Measurements from ENCODE around the gene S1PR1. TPM values are rescaled to one million over a fixed set of nuclear protein-coding genes. Genes with fewer than 3 reads are reported as not detected.
A peak's percentile ranks its signal among the peaks of the same experiment; 100 is the strongest.
"Not testable (repeated sequence)": the region's sequence is repeated elsewhere in the genome, so short reads cannot be mapped to it uniquely, and the experiment has no call there.

Gene S1PR1
- polyA plus RNA-seq, 6 donors from 2014 or later, result 102 to 159 (median 133) TPM

DNA sequence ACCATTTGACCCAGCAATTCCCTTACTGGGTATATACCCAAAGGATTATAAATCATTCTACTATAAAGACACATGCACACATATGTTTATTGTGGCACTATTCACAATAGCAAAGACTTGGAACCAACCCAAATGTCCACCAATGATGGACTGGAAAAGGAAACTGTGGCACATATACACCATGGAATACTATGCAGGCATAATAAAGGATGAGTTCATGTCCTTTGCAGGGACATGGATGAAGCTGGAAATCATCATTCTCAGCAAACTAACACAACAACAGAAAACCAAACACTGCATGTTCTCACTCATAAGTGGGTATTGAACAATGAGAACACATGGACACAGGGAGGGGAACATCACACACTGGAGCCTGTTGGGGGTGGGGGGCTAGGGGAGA is 4.6 kb upstream of the S1PR1 start:
- not testable (repeated sequence) for H3K27me3 Mint-ChIP-seq; ATAC-seq (ENCODE audit: low read depth in 2 of 2); H3K9me3 Mint-ChIP-seq; H3K4me3 Mint-ChIP-seq; DNase-seq
- peaks cover 30 to 49% (median 32%) of the 10 kb centered on the region in 3 donors for H3K4me1 Mint-ChIP-seq
- H3K27ac Mint-ChIP-seq, result peak overlapping the region in 1 of 6 donors; percentile 24
- peaks cover 0 to 11% of the 10 kb centered on the region in 2 donors for H3K36me3 Mint-ChIP-seq

DNA sequence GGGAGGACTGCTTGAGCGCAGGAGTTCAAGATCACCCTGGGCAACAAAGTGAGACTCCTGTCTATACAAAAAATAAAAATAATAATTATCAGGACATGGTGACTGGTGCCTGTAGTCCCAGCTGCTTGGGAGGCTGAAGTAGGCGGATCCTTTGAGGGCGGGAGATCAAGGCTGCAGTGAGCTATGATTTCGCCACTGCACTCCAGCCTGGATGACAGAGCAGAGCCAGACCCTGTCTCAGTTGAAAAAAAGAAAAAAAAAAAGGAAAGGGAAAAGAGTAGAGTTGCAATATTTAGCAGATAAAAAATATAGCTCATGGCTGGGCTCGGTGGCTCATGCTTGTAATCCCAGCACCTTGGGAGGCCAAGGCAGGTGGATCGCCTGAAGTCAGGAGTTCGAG is 3.3 kb upstream of the S1PR1 start:
- peaks cover under 1 to 17% of the 10 kb centered on the region in 2 donors for H3K36me3 Mint-ChIP-seq

DNA sequence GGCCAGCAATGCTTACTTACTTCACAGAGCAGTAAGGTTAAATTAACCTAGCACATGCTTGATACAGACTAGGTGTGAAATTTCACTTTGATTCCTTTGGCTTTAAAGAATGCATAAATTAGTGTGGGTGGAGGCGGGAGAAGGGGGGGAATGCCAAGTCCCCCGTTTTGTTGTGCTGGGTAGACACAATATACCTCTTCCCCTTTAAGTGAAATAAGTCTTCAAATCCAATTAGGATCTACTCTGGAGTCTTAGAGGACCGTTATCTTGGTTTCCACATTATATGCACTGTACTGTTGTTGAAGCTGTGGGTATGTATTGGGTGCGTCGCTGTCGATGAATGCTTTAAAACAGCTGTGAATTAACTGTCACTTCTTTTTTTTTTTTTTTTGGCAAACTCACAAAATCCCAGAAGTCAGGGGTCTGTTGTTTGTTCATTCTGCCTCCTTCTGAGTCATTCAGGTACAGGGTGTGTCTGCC is 1.6 kb upstream of the S1PR1 start:
- Mint-ChIP-seq H3K36me3 (peaks cover 14 to 35% of the 10 kb centered on the region in 2 donors), H3K4me1 (peaks cover 47 to 62% (median 50%) of the 10 kb centered on the region in 3 donors)
- no peak for DNase-seq

More for the DNA sequence above, 3.3 kb upstream of the S1PR1 start:
- H3K4me1 Mint-ChIP-seq, result peaks cover 32 to 51% (median 35%) of the 10 kb centered on the region in 3 donors
- peak overlapping the region in 4 of 6 donors; percentile 11 to 78 (median 45) for H3K27ac Mint-ChIP-seq
- DNase-seq, result no peak
- peaks cover 0 to 4% (median 0%) of the 10 kb centered on the region in 7 donors for H3K9me3 Mint-ChIP-seq
- H3K4me3 Mint-ChIP-seq, result peak overlapping the region in 3 of 8 donors; percentile 33 to 98 (median 75)
- no peak for ATAC-seq (ENCODE audit: low read depth in 2 of 2)
- no peaks in the 10 kb centered on the region for H3K27me3 Mint-ChIP-seq

DNA sequence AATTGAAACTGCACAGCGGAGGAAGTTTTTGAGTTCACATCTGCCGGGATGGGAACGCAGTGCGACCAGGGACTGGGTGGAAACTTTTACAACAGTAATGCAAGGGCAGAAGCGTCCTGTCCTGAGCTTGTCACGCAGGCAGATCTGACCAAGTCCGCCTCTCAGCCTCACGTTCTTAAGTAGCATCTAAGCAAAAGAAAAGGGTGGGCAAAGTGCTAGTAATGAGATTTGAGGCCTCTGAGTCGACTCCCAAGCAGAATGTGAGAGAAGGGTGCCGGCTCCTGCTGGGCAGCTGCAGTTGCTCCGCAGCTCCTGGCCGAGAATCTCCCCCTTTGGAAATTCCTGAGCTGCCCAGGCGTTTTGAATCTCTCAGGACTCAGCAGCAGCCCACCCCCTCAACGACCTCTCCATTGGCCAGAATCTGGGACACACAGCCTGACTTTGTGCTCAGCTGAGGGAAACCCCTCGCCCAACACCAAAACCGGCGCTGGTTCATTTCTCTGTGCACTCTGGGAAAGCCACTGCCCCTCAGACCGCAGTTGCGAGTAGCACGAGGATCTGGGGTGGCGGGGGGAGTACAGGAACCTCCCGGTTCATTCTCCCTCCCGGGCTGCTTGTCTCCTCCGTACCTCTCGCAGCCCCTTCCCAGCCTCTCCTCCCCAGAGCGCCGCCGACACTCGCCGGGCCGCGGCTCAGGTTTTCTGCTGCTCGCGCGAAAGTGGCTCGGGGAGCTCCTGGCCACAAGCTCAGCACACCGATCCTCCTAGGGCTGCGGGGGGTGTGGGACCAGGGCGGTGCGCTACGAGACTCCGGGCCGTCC is 913 bp upstream of the S1PR1 start:
- no peaks in the 10 kb centered on the region for H3K27me3 Mint-ChIP-seq

More for the DNA sequence above, 1.6 kb upstream of the S1PR1 start:
- H3K27ac Mint-ChIP-seq, result peak overlapping the region; percentile 94 to 99 (median 98)
- H3K27me3 Mint-ChIP-seq, result no peaks in the 10 kb centered on the region
- peaks cover 0 to 4% (median 0%) of the 10 kb centered on the region in 7 donors for H3K9me3 Mint-ChIP-seq
- ATAC-seq (ENCODE audit: low read depth in 2 of 2), result no peak
- peak overlapping the region; percentile 87 to 99 (median 98) for H3K4me3 Mint-ChIP-seq

DNA sequence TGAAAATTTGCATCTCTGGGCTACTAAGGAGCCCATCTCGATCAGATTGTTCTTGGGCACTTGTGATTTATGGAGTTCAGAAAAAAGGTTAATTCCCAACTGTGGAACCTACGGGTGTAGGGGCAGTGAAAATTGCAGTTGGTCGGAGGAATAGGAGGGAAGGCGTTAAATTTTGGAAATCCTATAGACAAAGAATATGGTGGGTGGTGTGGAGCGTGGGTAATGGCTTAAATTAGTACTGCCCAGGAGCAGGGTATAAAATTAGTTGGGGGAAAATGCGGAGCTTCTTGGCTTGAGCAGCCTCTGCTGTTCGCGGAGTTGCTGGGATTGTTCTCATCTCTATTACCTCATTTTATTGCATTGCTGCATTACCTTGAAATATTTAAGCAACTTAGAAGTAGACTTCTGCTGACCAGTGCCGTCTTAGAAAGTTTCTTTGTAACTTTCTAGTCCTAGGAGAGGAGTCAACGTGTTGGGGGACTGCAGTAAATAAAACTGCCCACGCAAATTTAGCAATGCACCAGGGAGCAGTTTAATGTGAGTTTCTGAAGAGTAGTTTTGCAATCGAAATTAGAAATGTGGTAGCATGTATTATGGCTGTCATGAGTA is 514 bp downstream of the S1PR1 start:
- ATAC-seq (ENCODE audit: low read depth in 2 of 2), result peak; percentile 17 to 20
- peak overlapping the region; percentile 95 to 99 (median 98) for H3K27ac Mint-ChIP-seq
- peak; percentile 46 for DNase-seq
- H3K4me3 Mint-ChIP-seq, result peak overlapping the region; percentile 87 to 99 (median 98)
- H3K4me1 Mint-ChIP-seq, result peaks cover 54 to 64% (median 62%) of the 10 kb centered on the region in 3 donors
- H3K27me3 Mint-ChIP-seq, result no peaks in the 10 kb centered on the region
- peaks cover 0 to 1% (median 0%) of the 10 kb centered on the region in 7 donors for H3K9me3 Mint-ChIP-seq
- peaks cover 14 to 45% of the 10 kb centered on the region in 2 donors for H3K36me3 Mint-ChIP-seq

More for the DNA sequence above, 913 bp upstream of the S1PR1 start:
- Mint-ChIP-seq H3K4me3 (peak overlapping the region; percentile 87 to 99 (median 98)), H3K4me1 (peaks cover 53 to 61% (median 53%) of the 10 kb centered on the region in 3 donors), H3K27ac (peak overlapping the region; percentile 94 to 99 (median 98)), H3K9me3 (peaks cover 0 to 4% (median 0%) of the 10 kb centered on the region in 7 donors), H3K36me3 (peaks cover 14 to 40% of the 10 kb centered on the region in 2 donors)
- DNase-seq (peak; percentile 68), ATAC-seq (ENCODE audit: low read depth in 2 of 2) (peak; percentile 43 to 50)

DNA sequence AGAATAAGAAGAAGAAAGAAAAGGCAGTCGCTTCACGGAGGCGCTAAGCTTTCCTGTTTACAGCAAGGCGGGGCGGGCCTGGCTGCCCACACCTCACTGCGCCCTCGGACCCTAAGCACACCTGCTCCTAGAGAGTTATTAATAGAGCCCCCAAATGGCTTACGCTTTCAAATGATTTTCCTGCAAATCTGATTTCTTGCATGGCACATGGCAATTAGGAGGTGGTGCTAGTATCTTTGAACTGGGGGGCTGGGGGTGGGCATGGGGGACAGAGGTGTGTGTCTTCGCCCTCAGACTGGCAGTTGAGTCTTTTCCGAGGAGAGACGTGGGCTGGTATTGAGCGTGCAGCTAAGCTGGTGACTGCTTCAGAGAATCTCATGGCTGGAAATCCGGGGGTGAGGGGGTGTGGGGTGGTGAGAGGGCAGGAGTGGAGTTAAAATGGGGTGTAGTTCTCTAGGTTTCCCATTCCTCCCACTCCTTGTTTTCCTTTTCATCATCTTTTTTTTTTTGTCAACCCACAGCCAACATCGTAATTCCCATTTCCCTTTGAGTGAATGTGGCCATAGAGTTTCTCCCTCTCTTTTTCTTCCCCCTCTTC is 1.3 kb downstream of the S1PR1 start:
- Mint-ChIP-seq H3K27ac (peak overlapping the region; percentile 82 to 98 (median 98)), H3K4me1 (peaks cover 53 to 67% (median 62%) of the 10 kb centered on the region in 3 donors), H3K9me3 (peaks cover 0 to 1% (median 0%) of the 10 kb centered on the region in 7 donors), H3K4me3 (peak overlapping the region; percentile 87 to 99 (median 98)), H3K36me3 (peaks cover 14 to 50% of the 10 kb centered on the region in 2 donors), H3K27me3 (no peaks in the 10 kb centered on the region)
- DNase-seq (peak; percentile 63), ATAC-seq (ENCODE audit: low read depth in 2 of 2) (peak; percentile 29 to 34)

DNA sequence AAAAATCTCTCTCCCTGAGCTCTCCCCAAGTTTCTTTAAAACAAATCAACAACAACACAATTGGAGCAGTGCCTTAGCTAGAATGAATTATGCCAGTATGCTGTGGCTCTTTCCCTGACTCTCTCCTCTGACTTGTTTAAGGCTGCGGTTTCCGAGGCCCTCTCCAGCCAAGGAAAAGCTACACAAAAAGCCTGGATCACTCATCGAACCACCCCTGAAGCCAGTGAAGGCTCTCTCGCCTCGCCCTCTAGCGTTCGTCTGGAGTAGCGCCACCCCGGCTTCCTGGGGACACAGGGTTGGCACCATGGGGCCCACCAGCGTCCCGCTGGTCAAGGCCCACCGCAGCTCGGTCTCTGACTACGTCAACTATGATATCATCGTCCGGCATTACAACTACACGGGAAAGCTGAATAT is 1.9 kb downstream of the S1PR1 start:
- Mint-ChIP-seq H3K36me3 (peaks cover 16 to 50% of the 10 kb centered on the region in 2 donors), H3K27ac (peak overlapping the region; percentile 83 to 98 (median 98)), H3K4me1 (peaks cover 52 to 68% (median 59%) of the 10 kb centered on the region in 3 donors), H3K4me3 (peak overlapping the region; percentile 87 to 99 (median 98)), H3K9me3 (peaks cover 0 to 1% (median 0%) of the 10 kb centered on the region in 7 donors), H3K27me3 (no peaks in the 10 kb centered on the region)
- ATAC-seq (ENCODE audit: low read depth in 2 of 2) (peak; percentile 25 to 31), DNase-seq (peak; percentile 73)

DNA sequence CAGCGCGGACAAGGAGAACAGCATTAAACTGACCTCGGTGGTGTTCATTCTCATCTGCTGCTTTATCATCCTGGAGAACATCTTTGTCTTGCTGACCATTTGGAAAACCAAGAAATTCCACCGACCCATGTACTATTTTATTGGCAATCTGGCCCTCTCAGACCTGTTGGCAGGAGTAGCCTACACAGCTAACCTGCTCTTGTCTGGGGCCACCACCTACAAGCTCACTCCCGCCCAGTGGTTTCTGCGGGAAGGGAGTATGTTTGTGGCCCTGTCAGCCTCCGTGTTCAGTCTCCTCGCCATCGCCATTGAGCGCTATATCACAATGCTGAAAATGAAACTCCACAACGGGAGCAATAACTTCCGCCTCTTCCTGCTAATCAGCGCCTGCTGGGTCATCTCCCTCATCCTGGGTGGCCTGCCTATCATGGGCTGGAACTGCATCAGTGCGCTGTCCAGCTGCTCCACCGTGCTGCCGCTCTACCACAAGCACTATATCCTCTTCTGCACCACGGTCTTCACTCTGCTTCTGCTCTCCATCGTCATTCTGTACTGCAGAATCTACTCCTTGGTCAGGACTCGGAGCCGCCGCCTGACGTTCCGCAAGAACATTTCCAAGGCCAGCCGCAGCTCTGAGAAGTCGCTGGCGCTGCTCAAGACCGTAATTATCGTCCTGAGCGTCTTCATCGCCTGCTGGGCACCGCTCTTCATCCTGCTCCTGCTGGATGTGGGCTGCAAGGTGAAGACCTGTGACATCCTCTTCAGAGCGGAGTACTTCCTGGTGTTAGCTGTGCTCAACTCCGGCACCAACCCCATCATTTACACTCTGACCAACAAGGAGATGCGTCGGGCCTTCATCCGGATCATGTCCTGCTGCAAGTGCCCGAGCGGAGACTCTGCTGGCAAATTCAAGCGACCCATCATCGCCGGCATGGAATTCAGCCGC is 2.5 kb downstream of the S1PR1 start:
- peak overlapping the region; percentile 87 to 99 (median 98) for H3K4me3 Mint-ChIP-seq
- H3K9me3 Mint-ChIP-seq, result peaks cover 0 to 1% (median 0%) of the 10 kb centered on the region in 7 donors
- H3K36me3 Mint-ChIP-seq, result peaks cover 21 to 50% of the 10 kb centered on the region in 2 donors
- H3K27me3 Mint-ChIP-seq, result no peaks in the 10 kb centered on the region
- H3K4me1 Mint-ChIP-seq, result peaks cover 57 to 65% (median 64%) of the 10 kb centered on the region in 3 donors
- no peak for ATAC-seq (ENCODE audit: low read depth in 2 of 2)
- no peak for DNase-seq
- peak overlapping the region; percentile 83 to 98 (median 98) for H3K27ac Mint-ChIP-seq

DNA sequence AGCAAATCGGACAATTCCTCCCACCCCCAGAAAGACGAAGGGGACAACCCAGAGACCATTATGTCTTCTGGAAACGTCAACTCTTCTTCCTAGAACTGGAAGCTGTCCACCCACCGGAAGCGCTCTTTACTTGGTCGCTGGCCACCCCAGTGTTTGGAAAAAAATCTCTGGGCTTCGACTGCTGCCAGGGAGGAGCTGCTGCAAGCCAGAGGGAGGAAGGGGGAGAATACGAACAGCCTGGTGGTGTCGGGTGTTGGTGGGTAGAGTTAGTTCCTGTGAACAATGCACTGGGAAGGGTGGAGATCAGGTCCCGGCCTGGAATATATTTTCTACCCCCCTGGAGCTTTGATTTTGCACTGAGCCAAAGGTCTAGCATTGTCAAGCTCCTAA is 3.2 kb downstream of the S1PR1 start:
- peak overlapping the region; percentile 67 to 99 (median 97) for H3K4me3 Mint-ChIP-seq
- peaks cover 55 to 63% (median 63%) of the 10 kb centered on the region in 3 donors for H3K4me1 Mint-ChIP-seq
- peaks cover 21 to 50% of the 10 kb centered on the region in 2 donors for H3K36me3 Mint-ChIP-seq

DNA sequence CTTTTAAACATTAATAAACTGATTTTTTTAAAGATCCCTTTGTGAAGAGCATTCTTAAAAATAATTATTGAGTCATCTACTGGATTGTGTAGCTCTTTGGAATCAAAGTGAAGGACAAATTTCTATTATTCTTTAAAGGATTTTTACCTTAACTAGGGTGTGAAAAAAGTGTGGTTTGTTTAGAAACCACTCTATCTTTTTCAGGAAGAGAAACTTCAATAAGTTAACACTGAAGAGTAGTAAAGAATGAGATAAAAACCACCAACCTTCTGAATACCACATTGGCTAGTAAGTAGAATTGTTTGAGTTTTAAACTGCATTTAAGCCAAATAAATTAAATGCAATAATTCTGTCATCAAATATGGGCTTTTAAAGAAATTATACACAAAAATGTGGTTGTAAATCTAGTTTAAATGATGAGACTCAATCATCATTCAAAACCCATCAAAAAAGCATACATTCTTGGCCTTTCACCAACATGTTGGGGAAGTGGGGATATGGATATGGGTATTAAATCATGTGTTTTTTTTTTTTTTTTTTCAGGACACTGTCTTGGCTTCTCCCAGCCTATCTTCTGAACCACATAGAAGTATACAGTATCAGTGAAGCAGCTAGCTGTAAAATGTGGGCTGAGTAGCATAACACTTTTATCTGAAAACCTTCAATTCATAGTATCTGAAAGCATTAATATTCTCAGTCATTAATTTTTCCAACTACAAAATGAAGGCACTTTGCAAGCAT is 4.8 kb downstream of the S1PR1 start:
- ATAC-seq (ENCODE audit: low read depth in 2 of 2) (peak in 1 of 2 donors; percentile 9), DNase-seq (peak; percentile 27)
- H3K4me3 Mint-ChIP-seq, result peak overlapping the region in 7 of 8 donors; percentile 33 to 98 (median 56)
- no peaks in the 10 kb centered on the region for H3K27me3 Mint-ChIP-seq
- H3K4me1 Mint-ChIP-seq, result peaks cover 62 to 73% (median 63%) of the 10 kb centered on the region in 3 donors
- H3K36me3 Mint-ChIP-seq, result peaks cover 21 to 44% of the 10 kb centered on the region in 2 donors
- H3K9me3 Mint-ChIP-seq, result peaks cover 0 to 1% (median 0%) of the 10 kb centered on the region in 7 donors
- H3K27ac Mint-ChIP-seq, result peak overlapping the region in 5 of 6 donors; percentile 7 to 90 (median 69)

More for the DNA sequence above, 3.2 kb downstream of the S1PR1 start:
- Mint-ChIP-seq H3K27ac (peak overlapping the region in 3 of 6 donors; percentile 55 to 98 (median 77)), H3K27me3 (no peaks in the 10 kb centered on the region), H3K9me3 (peaks cover 0 to 1% (median 0%) of the 10 kb centered on the region in 7 donors)
- DNase-seq (no peak), ATAC-seq (ENCODE audit: low read depth in 2 of 2) (no peak)

DNA sequence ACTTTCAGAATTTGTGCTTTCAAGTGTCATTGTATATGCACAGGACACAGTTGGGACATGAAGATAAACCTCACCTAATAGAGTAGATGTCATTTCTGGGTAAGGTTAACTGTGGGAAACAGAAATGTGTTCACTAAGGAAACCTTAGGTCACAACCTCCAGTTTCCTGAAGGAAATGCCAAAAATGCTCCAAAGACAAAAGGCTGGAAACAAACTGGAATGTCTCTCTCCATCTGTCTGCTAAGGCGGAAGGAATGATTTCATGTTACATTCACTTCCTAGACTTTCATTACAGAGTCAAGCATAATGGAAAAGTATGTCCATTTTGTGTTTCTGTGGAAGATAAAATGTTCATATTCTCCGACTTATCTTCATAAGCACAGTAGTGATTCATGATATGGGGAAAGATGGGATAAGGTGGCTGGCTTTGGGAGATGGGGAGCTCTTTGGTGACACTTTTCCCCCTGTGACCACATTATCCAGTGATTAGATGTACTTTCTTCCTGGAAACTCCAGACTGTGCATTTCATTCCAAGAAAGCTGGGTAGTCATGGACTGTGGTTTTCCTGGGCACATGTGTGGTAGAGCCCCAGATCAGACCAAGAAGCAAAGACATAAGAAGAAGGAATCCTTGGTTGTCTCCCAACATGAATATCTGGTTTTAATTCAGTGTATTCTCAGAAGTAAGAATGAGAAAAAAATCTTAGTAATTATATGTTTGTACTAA is 5.7 kb downstream of the S1PR1 start:
- DNase-seq (no peak), ATAC-seq (ENCODE audit: low read depth in 2 of 2) (no peak)
- Mint-ChIP-seq H3K27ac (peak overlapping the region in 5 of 6 donors; percentile 8 to 90 (median 69)), H3K9me3 (no peaks in the 10 kb centered on the region), H3K36me3 (peaks cover 21 to 36% of the 10 kb centered on the region in 2 donors), H3K4me3 (peak overlapping the region; percentile 1 to 98 (median 56)), H3K4me1 (peaks cover 69 to 79% (median 71%) of the 10 kb centered on the region in 3 donors), H3K27me3 (no peaks in the 10 kb centered on the region)
